Cerebellar cortex (tissue), 1 donor: ENCODE data around the gene UPK1A.
A peak's percentile ranks its signal among the peaks of the same experiment; 100 is the strongest.

Experiments used
- DNase-seq: peaks from one replicate; pipeline ENCODE4 v3.0.0-alpha.2; 2015; ENCODE audit warnings: low spot score

The UPK1A gene

DNA sequence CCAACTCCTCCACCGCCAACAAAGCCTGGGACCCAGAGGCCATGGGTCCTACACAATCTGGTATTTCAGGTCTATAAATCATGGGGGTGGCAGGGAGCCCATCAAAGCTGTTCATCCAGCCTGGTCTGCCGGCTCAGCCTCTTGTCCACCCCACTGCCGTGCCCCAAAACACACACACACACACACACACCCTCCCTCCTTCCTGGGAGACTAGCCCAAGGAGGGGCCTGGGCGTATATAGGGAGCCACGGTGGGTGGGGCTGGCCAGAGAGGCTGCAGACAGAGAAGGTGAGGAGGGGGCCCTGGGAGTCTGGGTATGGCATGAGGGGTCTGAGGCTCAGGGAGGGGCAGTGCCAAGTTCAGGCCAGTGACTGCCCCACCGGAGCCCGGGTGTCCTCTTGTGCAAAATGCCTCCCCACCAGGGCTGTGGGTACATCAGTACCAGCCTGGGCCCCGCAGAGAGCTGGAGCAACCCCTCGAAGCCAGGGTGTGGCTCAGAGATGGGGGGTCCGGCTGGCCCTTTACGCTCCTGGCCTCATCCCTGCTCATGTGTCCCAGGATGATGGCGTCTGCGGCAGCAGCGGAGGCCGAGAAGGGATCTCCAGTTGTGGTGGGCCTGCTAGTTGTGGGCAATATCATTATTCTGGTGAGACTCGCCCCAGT, at the start of gene UPK1A:
UPK1A (plus strand) TSS at position 267 of the 663 bp plus-strand sequence; CDS start at position 563, 296 bp downstream.
- no peak for DNase-seq

- DNase-seq, result no peak
Measured at GRCh38 chr19:35618857-35619256, 47.5 kb upstream of the UPK1A start.

GRCh38 chr19:35619290-35619923, 46.9 kb upstream of the UPK1A start:
- no peak for DNase-seq

DNA sequence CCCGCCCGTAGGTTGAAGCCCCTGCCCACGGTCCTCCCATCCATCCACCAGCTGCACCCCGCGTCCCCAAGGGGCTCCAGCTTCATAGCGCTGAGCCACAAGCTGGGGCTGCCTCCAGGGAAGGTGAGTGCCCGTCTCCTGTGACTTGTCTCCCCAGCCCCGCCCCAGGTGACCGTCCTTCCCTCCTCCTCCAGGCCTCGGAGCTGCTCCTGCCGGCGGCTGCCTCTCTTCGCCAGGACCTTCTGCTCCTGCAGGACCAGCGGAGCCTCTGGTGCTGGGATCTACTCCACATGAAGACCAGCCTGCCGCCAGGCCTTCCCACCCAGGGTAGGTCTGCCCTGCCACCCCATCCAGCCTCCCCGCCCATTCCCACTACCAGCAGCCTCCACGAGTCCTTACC, 46.3 kb upstream of the UPK1A start:
- no peak for DNase-seq

GRCh38 chr19:35621708-35622107, 44.6 kb upstream of the UPK1A start:
- DNase-seq, result no peak

GRCh38 chr19:35622750-35623149, 43.6 kb upstream of the UPK1A start:
- DNase-seq, result no peak

DNA sequence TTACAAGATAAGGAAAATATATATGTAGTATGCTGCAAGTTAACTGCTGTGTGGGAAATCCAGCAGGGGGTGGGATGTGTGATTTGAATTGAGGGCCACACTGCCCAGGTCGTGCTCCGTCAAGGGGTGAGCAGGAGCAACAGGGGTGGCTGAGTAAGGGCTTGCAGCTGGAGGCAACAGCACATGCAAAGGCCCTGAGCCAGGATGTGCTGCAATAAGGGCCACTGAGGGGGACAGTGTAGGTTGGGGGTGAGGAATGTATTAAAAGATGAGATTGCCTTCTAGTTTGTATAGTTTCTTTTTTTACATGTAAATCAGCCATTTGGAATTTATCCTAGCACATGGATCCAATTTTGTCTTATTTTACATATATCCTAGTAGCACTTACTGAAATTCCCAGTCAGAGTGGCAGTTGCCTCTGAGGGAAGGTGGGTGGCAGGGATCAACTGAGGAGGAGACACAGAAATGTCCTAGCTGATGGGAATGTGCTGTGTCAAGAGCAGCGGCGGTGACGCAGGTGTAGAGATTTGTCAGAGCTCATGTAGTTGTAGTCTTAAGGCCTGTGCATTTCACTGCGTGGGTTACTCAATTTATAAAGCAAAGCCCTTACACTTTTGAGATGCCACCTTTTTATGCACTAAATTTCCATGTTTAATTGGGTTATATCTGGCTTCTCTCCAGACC, 42.8 kb upstream of the UPK1A start:
- no peak for DNase-seq

DNA sequence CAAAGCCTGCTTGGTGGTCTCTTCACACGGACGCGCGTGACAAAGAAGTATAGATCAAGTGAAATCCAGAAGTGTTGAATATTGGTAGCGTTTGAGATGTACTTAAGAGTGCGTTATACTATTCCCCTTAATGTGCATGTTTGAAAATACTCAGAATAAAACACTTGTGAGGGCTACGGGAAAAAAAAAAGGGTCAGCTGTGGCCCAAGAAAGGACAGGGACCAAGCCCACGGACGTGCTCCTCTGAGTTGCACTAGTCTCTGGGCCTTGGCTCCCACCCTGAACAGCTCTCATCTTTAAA, 38.1 kb upstream of the UPK1A start:
- no peak for DNase-seq

GRCh38 chr19:35628565-35629331, 37.6 kb upstream of the UPK1A start, which contains the start of gene RBM42:
Gene RBM42 (plus strand): TSS chr19:35629036. CDS start chr19:35629154, 118 bp downstream.
- peak; percentile 99 for DNase-seq

DNA sequence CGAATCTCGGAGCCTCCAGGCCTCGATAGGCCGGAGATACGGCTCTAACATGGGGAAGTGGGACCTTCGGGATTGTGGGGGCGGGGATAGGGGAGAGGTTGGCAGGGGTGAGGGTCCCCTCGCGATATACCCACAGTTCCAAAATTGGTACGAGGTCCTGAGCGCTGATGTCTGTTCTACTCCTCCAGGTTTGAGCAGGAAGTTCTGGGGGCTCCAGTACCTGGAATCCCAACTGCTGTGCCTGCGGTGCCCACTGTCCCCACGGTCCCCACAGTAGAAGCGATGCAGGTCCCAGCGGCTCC, 37.0 kb upstream of the UPK1A start:
- DNase-seq, result no peak

GRCh38 chr19:35633727-35634440, 32.4 kb upstream of the UPK1A start:
- no peak for DNase-seq

GRCh38 chr19:35636651-35637050, 29.7 kb upstream of the UPK1A start:
- DNase-seq, result no peak

- no peak for DNase-seq
Measured at GRCh38 chr19:35637165-35637564, 29.2 kb upstream of the UPK1A start.

GRCh38 chr19:35639321-35639639, 27.0 kb upstream of the UPK1A start:
- DNase-seq, result no peak

DNA sequence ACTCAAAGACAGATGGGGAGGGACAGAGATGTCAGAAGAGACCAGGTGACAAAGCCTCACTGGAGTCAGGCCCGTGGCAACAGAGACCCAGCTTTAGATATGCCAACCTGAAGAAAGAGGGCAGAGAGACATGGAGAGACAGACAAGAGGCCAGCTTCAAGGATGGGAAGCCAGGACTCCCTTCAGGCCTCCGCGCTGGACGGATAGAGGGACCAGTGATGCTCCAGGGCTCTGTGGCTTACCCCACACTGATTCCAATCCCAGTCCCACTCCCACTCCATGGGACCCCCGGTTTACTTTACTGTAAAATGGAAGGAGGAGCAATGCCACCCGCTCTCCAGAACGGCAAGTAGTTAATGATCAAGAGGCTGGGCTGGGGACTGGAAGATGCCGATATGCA, 26.5 kb upstream of the UPK1A start:
- no peak for DNase-seq

DNA sequence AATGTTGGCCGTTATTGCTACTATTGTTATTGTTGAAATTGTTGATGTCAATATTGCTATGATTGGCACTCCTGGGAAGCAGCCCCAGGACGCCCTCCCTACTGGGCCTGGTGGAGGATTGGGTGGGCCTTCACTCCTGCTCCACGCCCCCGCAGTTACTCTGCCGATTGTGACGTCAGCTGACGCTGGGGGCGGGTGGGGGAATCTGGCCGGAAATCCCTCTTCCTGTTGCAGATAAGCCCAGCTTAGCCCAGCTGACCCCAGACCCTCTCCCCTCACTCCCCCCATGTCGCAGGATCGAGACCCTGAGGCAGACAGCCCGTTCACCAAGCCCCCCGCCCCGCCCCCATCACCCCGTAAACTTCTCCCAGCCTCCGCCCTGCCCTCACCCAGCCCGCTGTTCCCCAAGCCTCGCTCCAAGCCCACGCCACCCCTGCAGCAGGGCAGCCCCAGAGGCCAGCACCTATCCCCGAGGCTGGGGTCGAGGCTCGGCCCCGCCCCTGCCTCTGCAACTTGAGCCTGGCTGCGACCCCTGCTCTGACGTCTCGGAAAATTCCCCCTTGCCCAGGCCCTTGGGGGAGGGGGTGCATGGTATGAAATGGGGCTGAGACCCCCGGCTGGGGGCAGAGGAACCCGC, 24.7 kb upstream of the UPK1A start, which contains the start of gene ETV2:
ETV2 (plus strand) TSS at position 231 of the 637 bp plus-strand sequence. CDS start 716 bp downstream, outside the sequence.
- no peak for DNase-seq

DNA sequence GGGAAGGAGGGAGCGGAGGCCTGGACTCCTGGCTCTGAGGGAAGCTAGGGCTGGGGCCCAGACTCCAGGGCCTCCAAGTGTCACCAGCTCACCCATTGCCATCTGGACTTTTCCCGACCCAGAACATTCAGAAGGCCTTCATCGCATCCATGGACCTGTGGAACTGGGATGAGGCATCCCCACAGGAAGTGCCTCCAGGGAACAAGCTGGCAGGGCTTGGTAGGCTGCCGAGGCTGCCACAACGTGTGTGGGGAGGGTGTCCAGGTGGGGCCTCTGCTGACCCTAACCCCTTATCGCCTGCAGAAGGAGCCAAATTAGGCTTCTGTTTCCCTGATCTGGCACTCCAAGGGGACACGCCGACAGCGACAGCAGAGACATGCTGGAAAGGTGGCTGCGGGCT, 24.0 kb upstream of the UPK1A start:
- no peak for DNase-seq

DNA sequence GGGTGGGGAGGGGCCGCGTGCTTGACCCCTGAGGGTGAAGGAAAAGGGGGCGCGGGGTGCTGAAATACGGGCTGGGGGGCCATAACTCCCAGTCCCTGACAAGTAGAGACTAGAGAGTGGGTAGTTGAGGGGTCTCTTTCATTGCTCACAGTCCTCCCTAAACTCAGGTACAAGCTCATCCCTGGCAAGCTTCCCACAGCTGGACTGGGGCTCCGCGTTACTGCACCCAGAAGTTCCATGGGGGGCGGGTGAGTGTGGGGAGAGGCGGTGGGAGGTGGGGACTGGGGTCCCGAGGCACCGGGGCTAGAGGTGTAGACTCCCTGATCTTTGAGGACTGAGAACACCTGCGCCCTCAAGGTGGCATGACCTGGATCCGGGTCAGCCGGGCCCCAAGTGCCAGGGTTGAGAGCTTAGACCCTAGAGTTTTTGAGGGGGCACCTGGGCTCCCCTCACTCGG, 23.5 kb upstream of the UPK1A start:
- DNase-seq, result no peak

DNA sequence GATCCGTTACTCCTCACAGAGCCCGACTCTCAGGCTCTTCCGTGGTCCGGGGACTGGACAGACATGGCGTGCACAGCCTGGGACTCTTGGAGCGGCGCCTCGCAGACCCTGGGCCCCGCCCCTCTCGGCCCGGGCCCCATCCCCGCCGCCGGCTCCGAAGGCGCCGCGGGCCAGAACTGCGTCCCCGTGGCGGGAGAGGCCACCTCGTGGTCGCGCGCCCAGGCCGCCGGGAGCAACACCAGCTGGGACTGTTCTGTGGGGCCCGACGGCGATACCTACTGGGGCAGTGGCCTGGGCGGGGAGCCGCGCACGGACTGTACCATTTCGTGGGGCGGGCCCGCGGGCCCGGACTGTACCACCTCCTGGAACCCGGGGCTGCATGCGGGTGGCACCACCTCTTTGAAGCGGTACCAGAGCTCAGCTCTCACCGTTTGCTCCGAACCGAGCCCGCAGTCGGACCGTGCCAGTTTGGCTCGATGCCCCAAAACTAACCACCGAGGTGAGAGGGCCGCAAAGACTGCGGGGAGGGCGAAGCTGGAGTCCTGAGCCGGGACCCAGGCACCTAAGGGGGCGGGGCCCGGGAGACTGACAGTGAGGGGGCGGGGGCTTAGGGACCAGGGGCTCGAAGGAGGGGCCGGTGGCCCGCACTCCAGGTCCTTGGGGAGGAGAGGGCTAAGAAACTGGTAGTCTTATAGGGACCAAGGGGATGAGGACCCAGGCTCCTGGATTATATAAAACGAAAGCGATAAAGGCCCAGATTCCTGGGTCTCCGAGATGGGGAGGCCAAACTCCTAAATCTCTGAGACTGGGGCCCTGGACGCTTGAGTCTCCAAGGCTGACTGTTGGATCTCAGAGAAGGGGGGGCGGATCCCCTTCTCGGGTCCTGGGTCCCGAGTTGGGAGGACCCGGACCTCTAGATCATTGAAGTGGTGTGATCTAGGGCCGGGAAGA, 22.8 kb upstream of the UPK1A start:
- peak; percentile 86 for DNase-seq

DNA sequence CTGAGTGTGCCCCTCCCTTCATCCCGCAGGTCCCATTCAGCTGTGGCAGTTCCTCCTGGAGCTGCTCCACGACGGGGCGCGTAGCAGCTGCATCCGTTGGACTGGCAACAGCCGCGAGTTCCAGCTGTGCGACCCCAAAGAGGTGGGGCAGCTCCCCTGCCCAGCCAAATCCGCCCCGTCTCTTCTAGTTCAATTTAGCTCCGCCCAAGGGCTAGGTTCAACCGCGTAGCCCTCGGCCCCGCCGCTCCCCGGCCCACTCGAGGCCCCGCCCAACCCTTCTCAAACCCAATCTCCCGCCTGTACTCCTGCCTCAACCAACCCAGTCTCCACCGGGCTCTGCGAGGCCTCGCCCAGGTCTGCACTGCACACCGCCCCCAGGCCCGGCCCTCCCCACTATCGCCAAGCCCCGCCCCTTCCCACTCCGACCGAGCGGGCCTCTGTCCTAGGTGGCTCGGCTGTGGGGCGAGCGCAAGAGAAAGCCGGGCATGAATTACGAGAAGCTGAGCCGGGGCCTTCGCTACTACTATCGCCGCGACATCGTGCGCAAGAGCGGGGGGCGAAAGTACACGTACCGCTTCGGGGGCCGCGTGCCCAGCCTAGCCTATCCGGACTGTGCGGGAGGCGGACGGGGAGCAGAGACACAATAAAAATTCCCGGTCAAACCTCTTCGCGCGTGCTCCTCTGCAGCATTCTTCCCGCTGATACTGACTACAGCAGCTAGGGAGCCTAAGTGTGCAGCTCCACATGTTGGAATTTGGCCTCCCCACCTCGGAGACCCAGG, 21.9 kb upstream of the UPK1A start:
- DNase-seq, result peak; percentile 96
